ENCODE results near the gene USB1. TPM values are rescaled to one million over a fixed set of nuclear protein-coding genes. Genes with fewer than 3 reads are reported as not detected.

The USB1 gene
- total RNA-seq, 1 experiment from 2014 or later = 73.1 TPM

DNA sequence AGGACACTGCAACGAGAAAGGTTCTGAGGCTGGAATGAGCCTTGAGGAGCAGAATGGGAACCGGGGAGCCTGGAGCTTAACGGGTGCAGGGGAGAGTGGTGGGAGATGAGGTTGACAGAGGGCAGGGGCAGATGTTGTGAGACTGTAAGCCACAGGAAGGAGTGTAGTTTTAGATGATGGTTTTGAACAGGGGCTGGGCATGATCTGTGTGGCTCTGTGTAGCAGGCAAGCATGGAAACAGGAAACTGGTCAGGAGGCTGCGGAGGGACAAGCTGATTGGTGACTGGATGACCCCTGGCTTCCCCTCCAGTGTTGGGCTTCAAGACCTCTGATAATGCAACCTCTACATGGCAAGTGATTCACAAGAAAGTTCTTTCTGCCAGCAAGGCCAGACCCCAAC, 28.9 kb upstream of the USB1 start:
- H3K27ac ChIP-seq (ENCODE audit: low read depth, low read length) = no peak overlapping the region
- ChIA-PET RAD21 (ENCODE audit: low non-redundant PET in 1 of 2, low total read pairs in 2 of 2, uncharacterized antibody in 2 of 2, unreplicated experiment in 2 of 2) (no interaction called here), POLR2A (no interaction called here), CTCF (no interaction called here)
- H3K27me3 ChIP-seq (ENCODE audit: insufficient read depth, low read length) = no peaks in the 10 kb centered on the region
- no peaks in the 10 kb centered on the region for H3K36me3 ChIP-seq (ENCODE audit: control insufficient read depth in 1 of 2, insufficient read depth in 2 of 2, low read length in 2 of 2)
- H3K4me3 ChIP-seq (replicated peaks in 1 of 2; ENCODE audit: low read depth in 1 of 2, low read length in 2 of 2) = no peak overlapping the region
- ATAC-seq (no peak), DNase-seq (ENCODE audit: low read depth, low spot score) (no peak)
- no TSS peak for BruUV-seq (replicated peaks)
- no peaks in the 10 kb centered on the region for H3K79me2 ChIP-seq (ENCODE audit: insufficient read depth, low read length)
- H3K9me2 ChIP-seq (ENCODE audit: insufficient read depth) = no peaks in the 10 kb centered on the region
- no peak overlapping the region for H3K4me2 ChIP-seq (ENCODE audit: low read length)
- H2AFZ ChIP-seq (ENCODE audit: low read depth, low read length, poor library complexity, severe bottlenecking) = no peak overlapping the region
- H3K9me3 ChIP-seq (ENCODE audit: control insufficient read depth in 1 of 2, insufficient read depth in 1 of 2, low read depth in 1 of 2, low read length in 2 of 2) = no peaks in the 10 kb centered on the region
- TF ChIP-seq POLR2AphosphoS5 (IDR thresholded peaks at IDR 0.05; ENCODE audit: low read depth, low read length) (no peak), SRF (IDR thresholded peaks at IDR 0.05; ENCODE audit: low read depth) (no peak), POLR2A (IDR thresholded peaks at IDR 0.05; ENCODE audit: borderline replicate concordance, extremely low read depth, insufficient read depth, insufficient read length) (no peak), JUND (IDR thresholded peaks at IDR 0.05) (no peak), TCF7L2 (IDR thresholded peaks at IDR 0.05; ENCODE audit: borderline replicate concordance, extremely low read depth, insufficient read depth, insufficient read length) (no peak), SIN3A (IDR thresholded peaks at IDR 0.05; ENCODE audit: low read depth) (no peak), EGR1 (IDR thresholded peaks at IDR 0.05; ENCODE audit: low read depth) (no peak), FOSL1 (IDR thresholded peaks at IDR 0.05; ENCODE audit: low read depth) (no peak), EZH2phosphoT487 (IDR thresholded peaks at IDR 0.05; ENCODE audit: borderline replicate concordance) (no peak), YY1 (IDR thresholded peaks at IDR 0.05; ENCODE audit: extremely low read depth, insufficient replicate concordance, low read depth, low read length) (no peak), ZFX (IDR thresholded peaks at IDR 0.05) (no peak)
- TF ChIP-seq, protein P1, sequence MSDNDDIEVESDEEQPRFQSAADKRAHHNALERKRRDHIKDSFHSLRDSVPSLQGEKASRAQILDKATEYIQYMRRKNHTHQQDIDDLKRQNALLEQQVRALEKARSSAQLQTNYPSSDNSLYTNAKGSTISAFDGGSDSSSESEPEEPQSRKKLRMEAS (IDR thresholded peaks at IDR 0.05) = no peak
- no peak overlapping the region for H3K9ac ChIP-seq (ENCODE audit: low read length)
- H4K20me1 ChIP-seq (ENCODE audit: insufficient read depth) = no peaks in the 10 kb centered on the region
- H3K4me1 ChIP-seq (ENCODE audit: control insufficient read depth in 1 of 2, insufficient read depth in 2 of 2, low read length in 2 of 2) = no peaks in the 10 kb centered on the region
- intact Hi-C loops (cut with micrococcal nuclease) = no loop called here

DNA sequence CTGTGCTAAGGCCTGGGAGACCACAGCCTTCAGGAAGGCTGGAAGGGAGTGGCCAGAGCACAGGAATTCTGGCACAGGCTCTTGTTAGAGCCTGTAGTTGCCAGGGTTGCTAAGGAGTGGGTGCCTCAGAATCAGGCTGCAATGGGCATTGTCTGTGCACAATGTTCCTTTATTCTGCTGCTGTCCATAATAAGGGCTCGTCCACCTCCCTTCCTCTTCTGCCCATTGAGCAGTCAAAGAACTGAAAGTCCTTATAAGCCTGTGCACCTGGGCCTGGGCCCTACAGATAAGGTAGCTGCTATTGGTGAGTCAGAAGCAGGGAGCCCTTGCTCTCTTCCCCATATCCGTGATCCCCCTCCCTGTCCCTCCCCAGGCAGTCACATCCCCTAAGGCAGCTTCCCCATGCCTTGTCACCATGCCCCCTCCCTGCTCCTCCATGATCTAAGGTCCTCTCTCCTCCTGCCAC, 24.8 kb upstream of the USB1 start:
- H2AFZ ChIP-seq (ENCODE audit: low read depth, low read length, poor library complexity, severe bottlenecking) = no peak overlapping the region
- no peaks in the 10 kb centered on the region for H4K20me1 ChIP-seq (ENCODE audit: insufficient read depth)
- no peaks in the 10 kb centered on the region for H3K4me1 ChIP-seq (ENCODE audit: control insufficient read depth in 1 of 2, insufficient read depth in 2 of 2, low read length in 2 of 2)
- BruUV-seq (replicated peaks) = no TSS peak
- peak; percentile 36; the same call in 1 of the 2 replicates for ATAC-seq
- H3K27me3 ChIP-seq (ENCODE audit: insufficient read depth, low read length) = no peaks in the 10 kb centered on the region
- no peak overlapping the region for H3K4me2 ChIP-seq (ENCODE audit: low read length)
- H3K9me3 ChIP-seq (ENCODE audit: control insufficient read depth in 1 of 2, insufficient read depth in 1 of 2, low read depth in 1 of 2, low read length in 2 of 2) = no peaks in the 10 kb centered on the region
- CTCF ChIA-PET = no interaction called here
- no peaks in the 10 kb centered on the region for H3K36me3 ChIP-seq (ENCODE audit: control insufficient read depth in 1 of 2, insufficient read depth in 2 of 2, low read length in 2 of 2)
- POLR2A ChIA-PET = no interaction called here
- intact Hi-C loops (cut with micrococcal nuclease) = no loop called here
- TF ChIP-seq POLR2AphosphoS5 (IDR thresholded peaks at IDR 0.05; ENCODE audit: low read depth, low read length) (no peak), YY1 (IDR thresholded peaks at IDR 0.05; ENCODE audit: extremely low read depth, insufficient replicate concordance, low read depth, low read length) (no peak), EGR1 (IDR thresholded peaks at IDR 0.05; ENCODE audit: low read depth) (no peak), ZNF274 (IDR thresholded peaks at IDR 0.05; ENCODE audit: low read depth, low read length) (no peak), EZH2 (IDR thresholded peaks at IDR 0.05) (no peak), POLR2A (IDR thresholded peaks at IDR 0.05; ENCODE audit: borderline replicate concordance, extremely low read depth, insufficient read depth, insufficient read length) (no peak), CBX3 (IDR thresholded peaks at IDR 0.05; ENCODE audit: low read depth) (no peak), RAD21 (IDR thresholded peaks at IDR 0.05; ENCODE audit: low read depth) (no peak), JUND (IDR thresholded peaks at IDR 0.05) (no peak), EZH2phosphoT487 (IDR thresholded peaks at IDR 0.05; ENCODE audit: borderline replicate concordance) (no peak), FOSL1 (IDR thresholded peaks at IDR 0.05; ENCODE audit: low read depth) (no peak), SP1 (IDR thresholded peaks at IDR 0.05; ENCODE audit: low read depth) (no peak), SIN3A (IDR thresholded peaks at IDR 0.05; ENCODE audit: low read depth) (no peak), ELF1 (IDR thresholded peaks at IDR 0.05; ENCODE audit: borderline replicate concordance, low read depth) (no peak), SRF (IDR thresholded peaks at IDR 0.05; ENCODE audit: low read depth) (no peak), ZFX (IDR thresholded peaks at IDR 0.05) (no peak)
- TF ChIP-seq, protein P1 (IDR thresholded peaks at IDR 0.05) = no peak
- TF ChIP-seq, protein P2, sequence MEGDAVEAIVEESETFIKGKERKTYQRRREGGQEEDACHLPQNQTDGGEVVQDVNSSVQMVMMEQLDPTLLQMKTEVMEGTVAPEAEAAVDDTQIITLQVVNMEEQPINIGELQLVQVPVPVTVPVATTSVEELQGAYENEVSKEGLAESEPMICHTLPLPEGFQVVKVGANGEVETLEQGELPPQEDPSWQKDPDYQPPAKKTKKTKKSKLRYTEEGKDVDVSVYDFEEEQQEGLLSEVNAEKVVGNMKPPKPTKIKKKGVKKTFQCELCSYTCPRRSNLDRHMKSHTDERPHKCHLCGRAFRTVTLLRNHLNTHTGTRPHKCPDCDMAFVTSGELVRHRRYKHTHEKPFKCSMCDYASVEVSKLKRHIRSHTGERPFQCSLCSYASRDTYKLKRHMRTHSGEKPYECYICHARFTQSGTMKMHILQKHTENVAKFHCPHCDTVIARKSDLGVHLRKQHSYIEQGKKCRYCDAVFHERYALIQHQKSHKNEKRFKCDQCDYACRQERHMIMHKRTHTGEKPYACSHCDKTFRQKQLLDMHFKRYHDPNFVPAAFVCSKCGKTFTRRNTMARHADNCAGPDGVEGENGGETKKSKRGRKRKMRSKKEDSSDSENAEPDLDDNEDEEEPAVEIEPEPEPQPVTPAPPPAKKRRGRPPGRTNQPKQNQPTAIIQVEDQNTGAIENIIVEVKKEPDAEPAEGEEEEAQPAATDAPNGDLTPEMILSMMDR (IDR thresholded peaks at IDR 0.05 in 2 of 3, conservative IDR thresholded peaks at IDR 0.05 in 1 of 3; ENCODE audit: borderline replicate concordance in 1 of 3, insufficient read depth in 1 of 3, low read depth in 2 of 3, low read length in 2 of 3) = no peak
- TF ChIP-seq, protein P3, sequence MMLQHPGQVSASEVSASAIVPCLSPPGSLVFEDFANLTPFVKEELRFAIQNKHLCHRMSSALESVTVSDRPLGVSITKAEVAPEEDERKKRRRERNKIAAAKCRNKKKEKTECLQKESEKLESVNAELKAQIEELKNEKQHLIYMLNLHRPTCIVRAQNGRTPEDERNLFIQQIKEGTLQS (IDR thresholded peaks at IDR 0.05) = no peak
- DNase-seq (ENCODE audit: low read depth, low spot score) = no peak
- H3K9ac ChIP-seq (ENCODE audit: low read length) = no peak overlapping the region
- RAD21 ChIA-PET (ENCODE audit: low non-redundant PET in 1 of 2, low total read pairs in 2 of 2, uncharacterized antibody in 2 of 2, unreplicated experiment in 2 of 2) = no interaction called here
- H3K79me2 ChIP-seq (ENCODE audit: insufficient read depth, low read length) = no peaks in the 10 kb centered on the region
- H3K9me2 ChIP-seq (ENCODE audit: insufficient read depth) = no peaks in the 10 kb centered on the region
- no peak overlapping the region for H3K4me3 ChIP-seq (replicated peaks in 1 of 2; ENCODE audit: low read depth in 1 of 2, low read length in 2 of 2)
- no peak overlapping the region for H3K27ac ChIP-seq (ENCODE audit: low read depth, low read length)

All from HCT116 (cell line).